Endothelial cell (in vitro differentiated cells): ENCODE data around the gene KCNQ1. TPM values are rescaled to one million over a fixed set of nuclear protein-coding genes. Genes with fewer than 3 reads are reported as not detected.

Experiments
- DNase-seq: peaks from one replicate; pipeline ENCODE4 v3.0.0; 2021; ENCODE audit warnings: low spot score
- H3K27ac Mint-ChIP-seq: one replicate; pipeline ENCODE4 v1.8.0; 2021; ENCODE audit warnings: mixed read lengths, inconsistent platforms; ENCODE audit not compliant: unreplicated experiment
- H3K27me3 Mint-ChIP-seq: one replicate; pipeline ENCODE4 v1.8.0; 2021; ENCODE audit warnings: mild to moderate bottlenecking, moderate library complexity, mixed read lengths, inconsistent platforms; ENCODE audit not compliant: unreplicated experiment
- H3K36me3 Mint-ChIP-seq: one replicate; pipeline ENCODE4 v1.8.0; 2021; ENCODE audit warnings: mild to moderate bottlenecking, low read depth, mixed read lengths, inconsistent platforms; ENCODE audit not compliant: unreplicated experiment
- H3K4me1 Mint-ChIP-seq: one replicate; pipeline ENCODE4 v1.8.0; 2021; ENCODE audit warnings: mild to moderate bottlenecking, mixed read lengths, inconsistent platforms; ENCODE audit not compliant: unreplicated experiment
- H3K4me3 Mint-ChIP-seq: one replicate; pipeline ENCODE4 v1.8.0; 2021; ENCODE audit warnings: mild to moderate bottlenecking, mixed read lengths, inconsistent platforms; ENCODE audit not compliant: unreplicated experiment
- H3K9me3 Mint-ChIP-seq: one replicate; pipeline ENCODE4 v1.8.0; 2021; ENCODE audit warnings: mixed read lengths, inconsistent platforms; ENCODE audit not compliant: unreplicated experiment
- total RNA-seq: library from RNA; stranded (reverse); fragmentation: NEBNext Ultra II Directional; extraction: Animal tissue kit (Norgen Biotek cat#: 25700); gene quantifications from one replicate; pipeline ENCODE4 v1.2.1, GENCODE V29; 2021; ENCODE audit not compliant: unreplicated experiment
- TF ChIP-seq, protein P1 (sequence below): fragments of 200-600 bp; sonication (generic); IDR thresholded peaks from one replicate; pipeline ENCODE4 v1.5.0; 2021; ENCODE audit warnings: antibody characterized with exemption; ENCODE audit not compliant: unreplicated experiment

The KCNQ1 gene
- total RNA-seq, 1 donor from 2014 or later: 35.3 TPM

DNA sequence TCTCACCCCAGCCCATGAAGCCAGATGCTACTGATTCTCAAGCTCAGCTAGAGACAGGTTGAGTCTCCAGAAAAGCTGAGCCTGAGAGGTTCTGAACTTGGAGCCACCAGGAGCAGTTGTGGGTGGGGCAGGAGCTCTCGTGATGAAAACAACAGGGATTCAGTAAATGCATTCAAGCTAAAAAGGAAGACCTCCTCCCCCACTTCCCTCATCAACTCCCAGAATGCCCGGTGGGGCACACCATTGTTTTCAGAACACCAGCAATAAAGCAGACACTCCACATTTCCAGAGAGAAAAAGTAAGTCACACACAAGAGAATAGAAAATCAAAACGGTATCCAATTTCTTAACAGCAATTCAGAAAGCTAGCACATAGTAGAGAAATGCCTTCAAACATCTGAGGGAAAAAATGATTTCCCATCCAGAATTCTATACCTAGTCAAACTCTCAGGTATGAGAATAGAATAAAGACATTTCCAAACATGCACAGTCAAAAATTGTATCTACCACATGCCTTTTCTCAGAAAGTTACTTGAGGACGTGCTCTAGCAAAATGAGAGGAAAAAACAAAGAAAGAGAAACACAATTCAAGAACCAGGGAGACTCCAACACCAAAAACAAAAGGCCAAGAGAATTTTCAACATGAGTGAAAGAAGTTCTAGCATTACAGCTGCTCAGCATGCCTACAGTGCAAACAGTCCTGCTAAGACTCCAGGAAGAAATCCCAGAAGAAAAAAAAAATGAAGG is 383.9 kb downstream of the KCNQ1 start:
- TF ChIP-seq, protein P1, sequence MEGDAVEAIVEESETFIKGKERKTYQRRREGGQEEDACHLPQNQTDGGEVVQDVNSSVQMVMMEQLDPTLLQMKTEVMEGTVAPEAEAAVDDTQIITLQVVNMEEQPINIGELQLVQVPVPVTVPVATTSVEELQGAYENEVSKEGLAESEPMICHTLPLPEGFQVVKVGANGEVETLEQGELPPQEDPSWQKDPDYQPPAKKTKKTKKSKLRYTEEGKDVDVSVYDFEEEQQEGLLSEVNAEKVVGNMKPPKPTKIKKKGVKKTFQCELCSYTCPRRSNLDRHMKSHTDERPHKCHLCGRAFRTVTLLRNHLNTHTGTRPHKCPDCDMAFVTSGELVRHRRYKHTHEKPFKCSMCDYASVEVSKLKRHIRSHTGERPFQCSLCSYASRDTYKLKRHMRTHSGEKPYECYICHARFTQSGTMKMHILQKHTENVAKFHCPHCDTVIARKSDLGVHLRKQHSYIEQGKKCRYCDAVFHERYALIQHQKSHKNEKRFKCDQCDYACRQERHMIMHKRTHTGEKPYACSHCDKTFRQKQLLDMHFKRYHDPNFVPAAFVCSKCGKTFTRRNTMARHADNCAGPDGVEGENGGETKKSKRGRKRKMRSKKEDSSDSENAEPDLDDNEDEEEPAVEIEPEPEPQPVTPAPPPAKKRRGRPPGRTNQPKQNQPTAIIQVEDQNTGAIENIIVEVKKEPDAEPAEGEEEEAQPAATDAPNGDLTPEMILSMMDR: no peak
- H3K27ac Mint-ChIP-seq: peak overlapping the region; percentile 6
- peaks cover 23% of the 10 kb centered on the region for H3K36me3 Mint-ChIP-seq
- no peak for DNase-seq
- H3K27me3 Mint-ChIP-seq: peaks cover 13% of the 10 kb centered on the region
- no peak overlapping the region for H3K4me3 Mint-ChIP-seq
- peaks cover 17% of the 10 kb centered on the region for H3K9me3 Mint-ChIP-seq
- peaks cover 5% of the 10 kb centered on the region for H3K4me1 Mint-ChIP-seq

DNA sequence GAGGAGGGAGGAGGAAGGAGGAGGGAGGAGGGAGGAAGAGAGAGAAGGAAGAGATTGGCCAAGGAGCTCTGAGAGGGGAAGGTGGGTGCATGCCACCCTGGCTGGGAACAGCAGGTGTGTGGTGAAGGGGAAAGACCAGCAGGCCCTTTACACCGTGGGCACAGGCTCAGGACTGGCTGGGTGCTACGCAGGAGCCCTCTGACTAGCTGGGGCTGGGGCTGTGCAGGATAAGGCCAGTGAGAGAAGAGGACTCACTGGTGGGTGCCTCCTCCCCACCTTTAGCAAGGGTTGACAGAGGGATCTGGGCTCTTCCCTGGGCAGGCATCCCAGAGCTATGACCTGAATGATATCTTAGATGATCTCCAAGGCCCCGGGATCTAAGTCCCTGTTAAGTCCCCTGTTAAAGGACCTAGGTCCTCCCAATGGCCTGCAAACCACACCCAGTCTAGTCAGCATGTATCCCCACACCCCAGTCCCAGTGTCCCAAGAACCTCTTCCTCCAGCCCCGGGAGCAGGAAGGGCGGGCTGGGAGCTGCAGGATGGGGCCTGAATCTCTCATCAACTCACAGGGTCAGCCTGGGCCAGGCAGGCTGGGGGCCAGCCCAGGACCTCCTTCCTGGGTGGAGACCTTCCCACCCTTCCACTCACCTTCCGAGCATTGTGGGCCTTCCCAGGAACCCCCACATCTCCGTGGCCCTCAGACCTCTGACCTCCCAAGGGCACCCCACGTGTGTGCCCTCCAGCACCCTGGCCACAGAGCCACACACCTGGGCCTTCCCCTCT is 385.4 kb downstream of the KCNQ1 start:
- Mint-ChIP-seq H3K27ac (no peak overlapping the region), H3K4me1 (peaks cover 5% of the 10 kb centered on the region), H3K36me3 (peaks cover 23% of the 10 kb centered on the region), H3K27me3 (peaks cover 11% of the 10 kb centered on the region), H3K4me3 (no peak overlapping the region), H3K9me3 (peaks cover 17% of the 10 kb centered on the region)
- TF ChIP-seq, protein P1: no peak
- no peak for DNase-seq

DNA sequence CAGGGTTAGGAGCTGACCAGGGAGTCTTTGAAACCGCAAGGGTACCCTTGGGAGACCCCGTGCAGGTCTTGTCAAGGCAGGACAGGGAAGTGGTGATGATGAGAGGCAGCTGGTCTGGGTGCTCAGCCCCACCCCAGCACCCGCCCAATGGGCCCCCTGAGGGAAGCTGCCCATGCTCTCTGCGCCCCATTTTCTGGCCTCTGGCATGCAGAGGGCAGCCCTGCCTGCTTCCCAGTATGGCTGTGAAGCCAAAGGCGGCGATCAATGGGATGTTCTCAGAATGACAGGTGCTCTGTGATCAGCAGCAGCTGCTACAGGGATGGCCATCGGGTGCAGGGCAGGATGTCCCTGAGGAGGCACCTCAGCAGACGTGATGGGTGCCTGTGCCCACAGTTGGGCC is 386.1 kb downstream of the KCNQ1 start:
- H3K4me1 Mint-ChIP-seq: peaks cover 3% of the 10 kb centered on the region
- no peak overlapping the region for H3K27ac Mint-ChIP-seq
- TF ChIP-seq, protein P1: no peak
- H3K27me3 Mint-ChIP-seq: peaks cover 13% of the 10 kb centered on the region
- H3K36me3 Mint-ChIP-seq: peaks cover 23% of the 10 kb centered on the region
- peaks cover 17% of the 10 kb centered on the region for H3K9me3 Mint-ChIP-seq
- DNase-seq: no peak
- H3K4me3 Mint-ChIP-seq: no peak overlapping the region

DNA sequence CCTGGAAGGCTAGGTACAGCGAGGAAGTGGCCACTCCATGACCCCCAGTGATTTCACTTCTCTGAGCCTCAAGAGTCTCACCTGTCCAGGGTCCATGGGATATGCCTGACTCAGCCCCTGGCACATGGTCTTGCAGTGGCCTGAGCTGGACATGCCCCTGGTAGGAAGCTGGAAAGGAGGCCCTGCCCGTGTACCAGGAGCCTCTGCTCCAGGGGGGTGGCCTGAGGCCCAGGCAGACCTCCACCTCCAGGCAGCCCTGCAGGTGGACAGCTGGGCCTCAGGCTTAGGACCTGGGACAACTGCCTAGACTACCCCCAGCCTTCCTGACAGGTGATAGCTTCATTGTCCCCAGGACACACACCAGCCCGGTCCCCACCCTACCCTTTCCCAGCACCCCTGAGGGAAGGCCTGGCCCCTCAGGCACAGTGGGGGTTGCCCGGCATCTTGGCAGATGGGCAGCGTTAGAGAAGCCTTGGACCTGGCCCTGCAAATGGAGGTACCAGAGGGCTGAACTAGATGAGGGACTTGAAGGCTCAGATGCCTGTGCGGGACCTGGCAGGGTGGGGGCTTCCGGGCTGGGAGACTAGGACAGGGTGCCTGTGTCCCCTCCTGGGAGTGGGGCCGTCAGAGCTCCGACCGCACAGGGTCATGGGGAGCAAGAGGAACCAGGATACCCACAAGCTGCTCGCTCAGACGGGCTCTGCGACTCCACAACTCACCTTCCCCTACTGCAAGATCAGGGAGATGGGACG is 387.1 kb downstream of the KCNQ1 start:
- Mint-ChIP-seq H3K4me3 (no peak overlapping the region), H3K9me3 (peaks cover 17% of the 10 kb centered on the region), H3K4me1 (peaks cover 8% of the 10 kb centered on the region), H3K36me3 (peaks cover 23% of the 10 kb centered on the region), H3K27ac (no peak overlapping the region), H3K27me3 (peaks cover 13% of the 10 kb centered on the region)
- TF ChIP-seq, protein P1: no peak
- DNase-seq: no peak
